Stimulated activated CD4-positive, alpha-beta T cell treated with anti-CD3 and anti-CD28 coated beads, Interleukin-1b, Interleukin-23, amount 100 ng/mL, for 4 hours (primary cell): Measurements from ENCODE around the gene POLR2E.

ENCODE experiments used
- DNase-seq, 2 donors: peaks; one replicate each; pipeline ENCODE4 v3.0.0-alpha.2; 2020; ENCODE audit warnings: low read depth in 2 of 2

POLR2E gene

GRCh38 chr19:1047696-1048147 lies 47.5 kb downstream of the POLR2E start:
- no peak for DNase-seq

DNA sequence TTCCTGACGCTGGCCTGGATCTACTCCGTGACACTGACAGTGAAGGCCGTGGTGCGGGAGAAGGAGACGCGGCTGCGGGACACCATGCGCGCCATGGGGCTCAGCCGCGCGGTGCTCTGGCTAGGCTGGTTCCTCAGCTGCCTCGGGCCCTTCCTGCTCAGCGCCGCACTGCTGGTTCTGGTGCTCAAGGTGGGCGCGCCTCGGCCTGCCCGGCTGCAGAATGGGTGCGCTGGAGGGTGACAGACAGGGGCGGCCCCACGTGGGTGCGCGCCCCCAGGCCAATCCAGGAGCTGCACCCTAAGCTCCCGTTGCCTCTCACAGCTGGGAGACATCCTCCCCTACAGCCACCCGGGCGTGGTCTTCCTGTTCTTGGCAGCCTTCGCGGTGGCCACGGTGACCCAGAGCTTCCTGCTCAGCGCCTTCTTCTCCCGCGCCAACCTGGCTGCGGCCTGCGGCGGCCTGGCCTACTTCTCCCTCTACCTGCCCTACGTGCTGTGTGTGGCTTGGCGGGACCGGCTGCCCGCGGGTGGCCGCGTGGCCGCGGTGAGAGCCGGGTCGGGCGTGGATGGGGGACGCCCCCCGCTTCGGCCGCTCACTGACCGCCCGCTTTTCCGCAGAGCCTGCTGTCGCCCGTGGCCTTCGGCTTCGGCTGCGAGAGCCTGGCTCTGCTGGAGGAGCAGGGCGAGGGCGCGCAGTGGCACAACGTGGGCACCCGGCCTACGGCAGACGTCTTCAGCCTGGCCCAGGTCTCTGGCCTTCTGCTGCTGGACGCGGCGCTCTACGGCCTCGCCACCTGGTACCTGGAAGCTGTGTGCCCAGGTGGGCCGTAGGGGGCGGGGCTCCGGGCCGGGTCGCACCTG lies 48.1 kb downstream of the POLR2E start:
- no peak for DNase-seq

GRCh38 chr19:1046117-1046626 lies 49.0 kb downstream of the POLR2E start:
- DNase-seq, result no peak

- DNase-seq, result peak in 1 of 2 donors; percentile 41
Observed at GRCh38 chr19:1045247-1045603, 50.0 kb downstream of the POLR2E start.

GRCh38 chr19:1042689-1043511 lies 52.3 kb downstream of the POLR2E start:
- no peak for DNase-seq

DNA sequence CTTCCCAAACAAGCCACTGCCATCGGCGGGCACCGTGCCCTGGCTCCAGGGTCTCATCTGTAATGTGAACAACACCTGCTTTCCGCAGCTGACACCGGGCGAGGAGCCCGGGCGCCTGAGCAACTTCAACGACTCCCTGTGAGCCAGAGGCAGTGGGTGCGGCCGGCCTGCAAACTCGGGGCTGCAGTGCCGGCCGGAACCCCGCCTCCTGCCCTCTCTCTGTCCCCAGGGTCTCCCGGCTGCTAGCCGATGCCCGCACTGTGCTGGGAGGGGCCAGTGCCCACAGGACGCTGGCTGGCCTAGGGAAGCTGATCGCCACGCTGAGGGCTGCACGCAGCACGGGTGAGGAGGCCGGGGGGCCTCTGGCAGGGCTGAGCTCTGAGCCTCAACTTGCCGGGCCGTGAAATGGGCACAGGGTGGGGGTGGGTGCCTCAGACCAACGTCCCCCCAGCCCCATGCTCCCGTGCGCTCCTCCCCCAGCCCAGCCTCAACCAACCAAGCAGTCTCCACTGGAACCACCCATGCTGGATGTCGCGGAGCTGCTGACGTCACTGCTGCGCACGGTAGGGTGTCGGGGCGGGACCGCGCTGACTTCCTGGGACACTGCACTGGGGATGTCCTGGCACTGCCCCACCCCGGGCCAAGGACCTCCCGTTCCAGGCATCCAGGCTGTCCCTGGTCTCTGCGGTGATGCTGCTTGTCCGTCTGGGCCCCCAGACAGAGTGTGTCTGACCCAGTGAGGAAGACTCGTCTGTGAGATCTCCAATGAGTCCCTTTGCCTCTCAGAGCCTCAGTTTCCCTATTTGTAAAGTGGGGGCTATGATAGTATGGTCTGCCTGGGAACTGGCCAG lies 53.1 kb downstream of the POLR2E start:
- DNase-seq, result no peak

- no peak for DNase-seq
Observed at GRCh38 chr19:1041272-1041834, 53.8 kb downstream of the POLR2E start.

- peak; percentile 84 to 86 for DNase-seq
Observed at GRCh38 chr19:1040476-1041271, 54.5 kb downstream of the POLR2E start.

- DNase-seq, result peak; percentile 99 to 100
Observed at GRCh38 chr19:1039646-1040475, 55.3 kb downstream of the POLR2E start, which contains the start of gene ABCA7. Gene ABCA7 (plus strand): TSS chr19:1040107. CDS start chr19:1041362, 1,255 bp downstream.

GRCh38 chr19:1038978-1039645 lies 56.1 kb downstream of the POLR2E start:
- no peak for DNase-seq

GRCh38 chr19:1037621-1038064 lies 57.5 kb downstream of the POLR2E start:
- DNase-seq, result no peak
